ENCODE data around the gene IGSF5. TPM values are rescaled to one million over a fixed set of nuclear protein-coding genes. Genes with fewer than 3 reads are reported as not detected.

Gene IGSF5
- total and polyA plus RNA-seq, 10 of the 15 experiments (the other 5 are each of a cell fraction or from before 2014, with no cell fraction given), result not detected

GRCh38 chr21:39807738-39808137 is 62.8 kb downstream of the IGSF5 start:
- FAIRE-seq, result no peak
- SMC1A ChIA-PET (ENCODE audit: uncharacterized antibody, unreplicated experiment), result no interaction called here
- intact Hi-C loops (cut with micrococcal nuclease; ENCODE audit: unreplicated experiment) (no loop called here), in situ Hi-C loops (cut with MboI) (no loop called here)
- no peaks in the 10 kb centered on the region for H3K79me2 ChIP-seq (ENCODE audit: control insufficient read depth, insufficient read depth, low read length)
- H3K27ac ChIP-seq (ENCODE audit: control insufficient read depth, insufficient read depth), result no peak overlapping the region
- no peak for DNase-seq (ENCODE audit: low read depth, low spot score)
- no TSS peak for BruUV-seq (replicated peaks)
- CTCF ChIA-PET, result no interaction called here
- RAD21 ChIA-PET (ENCODE audit: unreplicated experiment), result no interaction called here
- no peaks in the 10 kb centered on the region for H4K20me1 ChIP-seq (ENCODE audit: control insufficient read depth, insufficient read depth)
- no peak overlapping the region for H3K9ac ChIP-seq (ENCODE audit: control insufficient read depth, insufficient read depth, low read length)
- no peak for TF ChIP-seq CHD1 (IDR thresholded peaks at IDR 0.05; ENCODE audit: low read depth, low read length)
- no peak for TF ChIP-seq IRF5 (IDR thresholded peaks at IDR 0.05; ENCODE audit: borderline replicate concordance)
- no peak for TF ChIP-seq ZBTB11 (CRISPR knock-in tag; IDR thresholded peaks at IDR 0.05)
- TF ChIP-seq SPI1 (IDR thresholded peaks at IDR 0.05; ENCODE audit: borderline replicate concordance, insufficient read depth, low read depth, low read length), result no peak
- TF ChIP-seq CBFB (IDR thresholded peaks at IDR 0.05; ENCODE audit: low read depth), result no peak
- TF ChIP-seq ZNF384 (IDR thresholded peaks at IDR 0.05; ENCODE audit: borderline replicate concordance, low read depth, low read length), result no peak
- no peak for TF ChIP-seq MTA3 (IDR thresholded peaks at IDR 0.05; ENCODE audit: borderline replicate concordance, low read length)
- TF ChIP-seq POLR2AphosphoS2 (IDR thresholded peaks at IDR 0.05; ENCODE audit: low read depth, low read length), result no peak
- TF ChIP-seq PRDM15 (CRISPR knock-in tag; IDR thresholded peaks at IDR 0.05), result no peak
- TF ChIP-seq STAT3 (IDR thresholded peaks at IDR 0.05; ENCODE audit: low read depth, low read length), result no peak
- no peak for TF ChIP-seq EZH2 (IDR thresholded peaks at IDR 0.05; ENCODE audit: borderline replicate concordance, control insufficient read depth, low read depth, low read length)
- no peak for TF ChIP-seq ZNF207 (IDR thresholded peaks at IDR 0.05; ENCODE audit: borderline replicate concordance)
- no peak for TF ChIP-seq RB1 (IDR thresholded peaks at IDR 0.05; ENCODE audit: borderline replicate concordance)
- TF ChIP-seq RELA (IDR thresholded peaks at IDR 0.05; ENCODE audit: borderline replicate concordance, partially characterized antibody), result no peak
- TF ChIP-seq CHD4 (IDR thresholded peaks at IDR 0.05), result no peak
- no peak for TF ChIP-seq EP300 (IDR thresholded peaks at IDR 0.05; ENCODE audit: borderline replicate concordance in 1 of 2, control insufficient read depth in 1 of 2, low read depth in 2 of 2, low read length in 2 of 2)
- no peak overlapping the region for H2AFZ ChIP-seq (ENCODE audit: control insufficient read depth, low read depth, low read length)
- no peaks in the 10 kb centered on the region for H3K4me1 ChIP-seq (ENCODE audit: control insufficient read depth, insufficient read depth, low read length)
- H3K4me2 ChIP-seq (ENCODE audit: control insufficient read depth, insufficient read depth), result no peak overlapping the region
- H3K4me3 ChIP-seq, result no peak overlapping the region
- ATAC-seq, result no peak
- no peaks in the 10 kb centered on the region; the same call in 2 of the 3 replicates for H3K9me3 ChIP-seq (replicated peaks; ENCODE audit: control insufficient read depth, insufficient read depth, low read length)
- POLR2A ChIA-PET, result no interaction called here
- WGBS (ENCODE audit: insufficient coverage, insufficient replicate concordance, low lambda C conversion rate, missing lambda C conversion rate), result 41% methylated on average over 3 of the region's 3 CpGs
- H3K36me3 ChIP-seq (ENCODE audit: control insufficient read depth in 2 of 2, insufficient read depth in 2 of 2, low read length in 1 of 2), result no peaks in the 10 kb centered on the region
- H3K27me3 ChIP-seq (replicated peaks in 1 of 2; ENCODE audit: control insufficient read depth in 2 of 2, insufficient read depth in 2 of 2, low read length in 1 of 2), result no peaks in the 10 kb centered on the region

Data from GM12878 (cell line).